Measurements from ENCODE around the gene RELB.

Gene RELB

DNA sequence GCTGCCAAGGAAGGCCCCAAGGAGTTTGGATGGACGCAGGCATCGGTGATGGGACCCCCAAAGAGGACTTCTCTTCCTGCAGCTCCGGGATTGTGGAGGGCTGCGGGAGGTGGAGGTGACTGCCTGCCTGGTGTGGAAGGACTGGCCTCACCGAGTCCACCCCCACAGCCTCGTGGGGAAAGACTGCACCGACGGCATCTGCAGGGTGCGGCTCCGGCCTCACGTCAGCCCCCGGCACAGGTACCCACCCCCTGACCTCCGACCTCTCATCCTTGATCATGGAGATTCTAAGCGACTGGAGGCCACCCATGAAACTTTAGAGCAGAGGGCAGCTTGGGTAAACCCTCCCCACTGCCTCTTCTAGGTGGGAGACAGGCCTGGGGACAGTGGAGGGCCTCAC lies 20.7 kb downstream of the RELB start:
- TF ChIP-seq, protein P1, sequence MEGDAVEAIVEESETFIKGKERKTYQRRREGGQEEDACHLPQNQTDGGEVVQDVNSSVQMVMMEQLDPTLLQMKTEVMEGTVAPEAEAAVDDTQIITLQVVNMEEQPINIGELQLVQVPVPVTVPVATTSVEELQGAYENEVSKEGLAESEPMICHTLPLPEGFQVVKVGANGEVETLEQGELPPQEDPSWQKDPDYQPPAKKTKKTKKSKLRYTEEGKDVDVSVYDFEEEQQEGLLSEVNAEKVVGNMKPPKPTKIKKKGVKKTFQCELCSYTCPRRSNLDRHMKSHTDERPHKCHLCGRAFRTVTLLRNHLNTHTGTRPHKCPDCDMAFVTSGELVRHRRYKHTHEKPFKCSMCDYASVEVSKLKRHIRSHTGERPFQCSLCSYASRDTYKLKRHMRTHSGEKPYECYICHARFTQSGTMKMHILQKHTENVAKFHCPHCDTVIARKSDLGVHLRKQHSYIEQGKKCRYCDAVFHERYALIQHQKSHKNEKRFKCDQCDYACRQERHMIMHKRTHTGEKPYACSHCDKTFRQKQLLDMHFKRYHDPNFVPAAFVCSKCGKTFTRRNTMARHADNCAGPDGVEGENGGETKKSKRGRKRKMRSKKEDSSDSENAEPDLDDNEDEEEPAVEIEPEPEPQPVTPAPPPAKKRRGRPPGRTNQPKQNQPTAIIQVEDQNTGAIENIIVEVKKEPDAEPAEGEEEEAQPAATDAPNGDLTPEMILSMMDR (conservative IDR thresholded peaks at IDR 0.05; ENCODE audit: low read depth, low read length): no peak
- DNase-seq (ENCODE audit: low read depth): no peak

DNA sequence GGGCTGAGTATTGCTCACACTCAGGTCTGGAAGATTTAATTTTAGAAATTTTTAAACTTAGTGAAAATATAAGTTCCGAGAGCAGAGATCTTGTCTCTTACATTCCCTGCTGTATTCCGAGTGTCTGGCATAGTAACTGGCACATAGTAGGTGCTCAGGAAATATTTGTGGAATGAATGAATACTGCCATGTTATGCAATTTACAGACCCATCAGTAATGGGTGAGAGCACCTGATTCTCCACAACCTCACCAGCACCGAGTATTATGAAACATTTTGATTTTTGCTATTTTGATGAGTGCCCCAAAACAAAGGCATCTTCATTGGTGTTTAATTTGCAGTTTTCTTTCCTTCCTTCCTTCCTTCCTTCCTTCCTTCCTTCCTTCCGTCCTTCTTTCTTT lies 21.8 kb downstream of the RELB start:
- TF ChIP-seq, protein P1 (conservative IDR thresholded peaks at IDR 0.05; ENCODE audit: low read depth, low read length): no peak
- no peak for DNase-seq (ENCODE audit: low read depth)
- H3K4me3 ChIP-seq (ENCODE audit: low read depth, low read length): no peak overlapping the region

More for the DNA sequence above, 20.7 kb downstream of the RELB start:
- H3K4me3 ChIP-seq (ENCODE audit: low read depth, low read length): no peak overlapping the region

DNA sequence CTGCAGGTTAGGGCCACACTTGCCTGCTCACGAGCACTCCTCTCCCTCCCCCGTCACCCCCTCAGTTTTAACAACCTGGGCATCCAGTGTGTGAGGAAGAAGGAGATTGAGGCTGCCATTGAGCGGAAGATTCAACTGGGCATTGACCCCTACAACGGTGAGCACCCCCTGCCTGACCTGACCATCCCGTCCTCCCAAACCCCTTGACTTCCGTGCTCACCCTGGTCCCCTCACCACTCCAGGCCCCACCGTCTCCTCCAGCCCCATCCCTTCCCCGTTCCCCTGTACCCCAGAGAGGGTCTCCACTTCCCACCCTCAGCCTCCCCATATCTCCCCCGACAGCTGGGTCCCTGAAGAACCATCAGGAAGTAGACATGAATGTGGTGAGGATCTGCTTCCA lies 24.0 kb downstream of the RELB start:
- TF ChIP-seq, protein P1 (conservative IDR thresholded peaks at IDR 0.05; ENCODE audit: low read depth, low read length): no peak
- no peak for DNase-seq (ENCODE audit: low read depth)

DNA sequence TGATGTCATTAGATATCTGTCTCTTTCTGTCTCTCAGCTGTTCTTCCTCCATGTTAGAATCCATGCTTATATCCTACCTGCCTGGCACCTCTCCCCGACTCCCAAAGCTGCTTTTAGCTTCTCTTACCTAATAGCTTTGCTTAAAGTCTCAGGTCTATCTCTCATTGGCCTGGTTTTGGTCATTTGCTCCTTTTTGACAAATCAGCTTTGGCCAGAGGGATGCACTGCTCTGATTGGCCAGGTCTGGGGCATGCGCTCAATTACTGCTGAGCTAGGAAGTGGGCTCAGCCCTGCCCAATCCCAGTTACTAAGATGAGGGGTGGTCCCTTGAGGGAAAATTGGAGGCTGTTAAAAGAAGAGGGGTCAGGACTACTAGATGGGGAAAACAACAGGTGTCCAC lies 26.1 kb downstream of the RELB start:
- DNase-seq (ENCODE audit: low read depth): no peak
- no peak overlapping the region for H3K4me3 ChIP-seq (ENCODE audit: low read depth, low read length)
- TF ChIP-seq, protein P1 (conservative IDR thresholded peaks at IDR 0.05; ENCODE audit: low read depth, low read length): no peak

More for the DNA sequence above, 24.0 kb downstream of the RELB start:
- no peak overlapping the region for H3K4me3 ChIP-seq (ENCODE audit: low read depth, low read length)

DNA sequence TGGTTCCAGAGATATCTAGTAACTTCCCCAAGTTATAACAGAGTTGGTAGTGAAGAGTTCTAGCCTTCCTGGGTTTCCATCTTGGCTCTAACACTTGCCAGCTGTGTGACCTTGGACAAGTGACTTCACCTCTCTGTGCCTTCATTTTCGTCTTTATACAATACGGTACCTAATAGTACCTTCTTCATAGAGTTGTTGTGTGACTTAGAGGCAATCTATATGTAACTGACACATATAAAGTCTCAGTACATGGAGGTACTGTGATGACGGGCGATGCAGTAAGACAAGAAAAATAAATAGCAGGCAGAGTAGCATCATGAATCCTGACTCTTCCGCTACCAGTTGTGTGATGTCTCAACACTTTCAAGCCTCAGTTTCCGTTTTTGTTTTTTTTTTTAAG lies 29.6 kb downstream of the RELB start:
- TF ChIP-seq, protein P1 (conservative IDR thresholded peaks at IDR 0.05; ENCODE audit: low read depth, low read length): no peak
- H3K4me3 ChIP-seq (ENCODE audit: low read depth, low read length): no peak overlapping the region
- DNase-seq (ENCODE audit: low read depth): no peak

DNA sequence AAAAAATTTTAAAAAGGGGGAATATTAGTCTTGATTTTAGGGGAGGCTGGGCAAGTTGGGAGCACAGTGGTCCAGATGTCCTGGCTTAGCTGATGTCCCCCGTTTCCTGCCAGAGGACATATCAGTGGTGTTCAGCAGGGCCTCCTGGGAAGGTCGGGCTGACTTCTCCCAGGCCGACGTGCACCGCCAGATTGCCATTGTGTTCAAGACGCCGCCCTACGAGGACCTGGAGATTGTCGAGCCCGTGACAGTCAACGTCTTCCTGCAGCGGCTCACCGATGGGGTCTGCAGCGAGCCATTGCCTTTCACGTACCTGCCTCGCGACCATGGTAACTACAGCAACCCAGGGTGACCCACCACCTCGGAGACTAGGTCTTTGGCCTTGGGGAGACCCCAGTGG lies 31.2 kb downstream of the RELB start:
- DNase-seq (ENCODE audit: low read depth): no peak
- TF ChIP-seq, protein P1 (conservative IDR thresholded peaks at IDR 0.05; ENCODE audit: low read depth, low read length): no peak
- H3K4me3 ChIP-seq (ENCODE audit: low read depth, low read length): no peak overlapping the region

DNA sequence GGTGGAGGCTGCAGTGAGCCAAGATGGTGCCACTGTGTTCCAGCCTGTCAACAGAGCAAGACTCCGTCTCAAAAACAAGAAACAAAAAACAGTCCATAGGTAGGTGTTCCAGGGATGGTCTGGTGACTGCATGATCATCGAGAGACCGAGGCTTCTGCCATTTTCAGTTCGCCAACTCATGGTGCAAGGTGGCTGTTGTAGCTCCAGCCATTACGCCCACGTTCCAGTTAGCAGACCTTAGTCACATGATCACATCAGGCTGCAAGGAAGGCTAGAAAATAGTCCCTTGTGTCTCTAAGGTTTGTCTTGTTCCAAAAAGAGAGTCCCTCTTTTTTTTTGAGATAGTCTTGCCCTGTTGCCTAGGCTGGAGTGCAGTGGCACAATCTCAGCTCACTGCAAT lies 34.5 kb downstream of the RELB start:
- H3K4me3 ChIP-seq (ENCODE audit: low read depth, low read length): no peak overlapping the region
- TF ChIP-seq, protein P1 (conservative IDR thresholded peaks at IDR 0.05; ENCODE audit: low read depth, low read length): no peak
- no peak for DNase-seq (ENCODE audit: low read depth)
